ENCODE measurements around the gene PJA2. TPM values are rescaled to one million over a fixed set of nuclear protein-coding genes. Genes with fewer than 3 reads are reported as not detected.

The PJA2 gene
- total RNA-seq, 4 donors from 2014 or later, result 95.4 to 159 (median 134) TPM

- H3K9me3 ChIP-seq, result peaks cover 0 to 7% (median 0%) of the 10 kb centered on the region in 4 donors
- TF ChIP-seq POLR2A (IDR thresholded peaks at IDR 0.05) (no peak), CTCF (IDR thresholded peaks at IDR 0.05) (no peak), EP300 (IDR thresholded peaks at IDR 0.05) (no peak)
- no peak overlapping the region for H3K4me3 ChIP-seq
- H3K4me1 ChIP-seq, result peaks cover 0 to 29% (median 12%) of the 10 kb centered on the region in 4 donors
- no peaks in the 10 kb centered on the region for H3K36me3 ChIP-seq
- no peaks in the 10 kb centered on the region for H3K27me3 ChIP-seq
- no peak for DNase-seq (ENCODE audit: low spot score in 2 of 2)
- peak overlapping the region in 2 of 4 donors; percentile 98 to 99 for H3K27ac ChIP-seq
These were observed 3.7 kb upstream of the PJA2 start for GRCh38 chr5:109413458-109413857.

GRCh38 chr5:109412981-109413402 lies 3.2 kb upstream of the PJA2 start:
- Histone ChIP-seq H3K36me3 (no peaks in the 10 kb centered on the region), H3K9me3 (peaks cover 0 to 7% (median 0%) of the 10 kb centered on the region in 4 donors), H3K4me1 (peaks cover 0 to 34% (median 12%) of the 10 kb centered on the region in 4 donors), H3K4me3 (no peak overlapping the region), H3K27me3 (no peaks in the 10 kb centered on the region), H3K27ac (peak overlapping the region in 3 of 4 donors; percentile 98 to 99 (median 98))
- 19 to 36% methylated on average over 1 of the region's 1 CpG for WGBS, 2 donors
- no peak for DNase-seq (ENCODE audit: low spot score in 2 of 2)
- TF ChIP-seq CTCF (IDR thresholded peaks at IDR 0.05) (no peak), POLR2A (IDR thresholded peaks at IDR 0.05) (no peak), EP300 (IDR thresholded peaks at IDR 0.05) (no peak)

GRCh38 chr5:109411627-109412026 lies 1.9 kb upstream of the PJA2 start:
- WGBS, 2 donors, result 20 to 30% methylated on average over 3 of the region's 3 CpGs
- H3K4me3 ChIP-seq, result no peak overlapping the region

GRCh38 chr5:109411149-109411514 lies 1.4 kb upstream of the PJA2 start:
- Histone ChIP-seq H3K4me3 (peak overlapping the region; percentile 56 to 93 (median 74)), H3K27me3 (no peaks in the 10 kb centered on the region), H3K36me3 (no peaks in the 10 kb centered on the region), H3K27ac (peak overlapping the region; percentile 97 to 99 (median 98)), H3K9me3 (peaks cover 0 to 7% (median 0%) of the 10 kb centered on the region in 4 donors), H3K4me1 (peaks cover 0 to 52% (median 24%) of the 10 kb centered on the region in 4 donors)
- TF ChIP-seq CTCF (IDR thresholded peaks at IDR 0.05), result no peak
- no peak for TF ChIP-seq POLR2A (IDR thresholded peaks at IDR 0.05)
- no peak for TF ChIP-seq EP300 (IDR thresholded peaks at IDR 0.05)
- 0 to 1% methylated on average over 2 of the region's 2 CpGs for WGBS, 2 donors
- no peak for DNase-seq (ENCODE audit: low spot score in 2 of 2)

More at GRCh38 chr5:109411627-109412026, 1.9 kb upstream of the PJA2 start:
- no peaks in the 10 kb centered on the region for H3K27me3 ChIP-seq
- no peaks in the 10 kb centered on the region for H3K36me3 ChIP-seq
- H3K9me3 ChIP-seq, result peaks cover 0 to 7% (median 0%) of the 10 kb centered on the region in 4 donors
- peaks cover 0 to 47% (median 21%) of the 10 kb centered on the region in 4 donors for H3K4me1 ChIP-seq
- H3K27ac ChIP-seq, result peak overlapping the region; percentile 97 to 99 (median 98)
- TF ChIP-seq CTCF (IDR thresholded peaks at IDR 0.05), result no peak
- no peak for TF ChIP-seq POLR2A (IDR thresholded peaks at IDR 0.05)
- no peak for TF ChIP-seq EP300 (IDR thresholded peaks at IDR 0.05)
- DNase-seq (ENCODE audit: low spot score in 2 of 2), result no peak

- 1 to 2% methylated on average over 26 of the region's 26 CpGs for WGBS, 2 donors
- Histone ChIP-seq H3K36me3 (no peaks in the 10 kb centered on the region), H3K9me3 (peaks cover 0 to 7% (median 0%) of the 10 kb centered on the region in 4 donors), H3K27me3 (no peaks in the 10 kb centered on the region), H3K4me3 (peak overlapping the region; percentile 56 to 93 (median 74)), H3K27ac (peak overlapping the region; percentile 97 to 99 (median 98)), H3K4me1 (peaks cover 0 to 57% (median 25%) of the 10 kb centered on the region in 4 donors)
- TF ChIP-seq CTCF (IDR thresholded peaks at IDR 0.05) (peak in 1 of 5 experiments; percentile 1), EP300 (IDR thresholded peaks at IDR 0.05) (peak in 1 of 2 donors; percentile 86), POLR2A (IDR thresholded peaks at IDR 0.05) (peak; percentile 26)
- DNase-seq (ENCODE audit: low spot score in 2 of 2), result peak; percentile 58 to 68
These were observed 795 bp upstream of the PJA2 start for GRCh38 chr5:109410389-109411148.

Data from tibial nerve (tissue), 4 donors.